HFF-Myc (cell line): ENCODE results near the gene TBC1D9B.

Source experiments
- DNase-seq: peaks from one replicate; pipeline ENCODE4 v3.0.0-alpha.2; 2011; ENCODE audit warnings: low read depth; ENCODE audit errors: extremely low read depth
- H3K4me3 ChIP-seq: replicated peaks from 2 replicates; pipeline ENCODE4 v1.5.1; 2011; ENCODE audit warnings: low read depth, mild to moderate bottlenecking, control low read depth, low read length
- TF ChIP-seq, protein P1 (sequence below): IDR thresholded peaks from 2 replicates; pipeline ENCODE4 v1.5.1; 2012; ENCODE audit warnings: mild to moderate bottlenecking, low read depth, low read length, control low read depth; ENCODE audit errors: missing control alignments

The TBC1D9B gene

DNA sequence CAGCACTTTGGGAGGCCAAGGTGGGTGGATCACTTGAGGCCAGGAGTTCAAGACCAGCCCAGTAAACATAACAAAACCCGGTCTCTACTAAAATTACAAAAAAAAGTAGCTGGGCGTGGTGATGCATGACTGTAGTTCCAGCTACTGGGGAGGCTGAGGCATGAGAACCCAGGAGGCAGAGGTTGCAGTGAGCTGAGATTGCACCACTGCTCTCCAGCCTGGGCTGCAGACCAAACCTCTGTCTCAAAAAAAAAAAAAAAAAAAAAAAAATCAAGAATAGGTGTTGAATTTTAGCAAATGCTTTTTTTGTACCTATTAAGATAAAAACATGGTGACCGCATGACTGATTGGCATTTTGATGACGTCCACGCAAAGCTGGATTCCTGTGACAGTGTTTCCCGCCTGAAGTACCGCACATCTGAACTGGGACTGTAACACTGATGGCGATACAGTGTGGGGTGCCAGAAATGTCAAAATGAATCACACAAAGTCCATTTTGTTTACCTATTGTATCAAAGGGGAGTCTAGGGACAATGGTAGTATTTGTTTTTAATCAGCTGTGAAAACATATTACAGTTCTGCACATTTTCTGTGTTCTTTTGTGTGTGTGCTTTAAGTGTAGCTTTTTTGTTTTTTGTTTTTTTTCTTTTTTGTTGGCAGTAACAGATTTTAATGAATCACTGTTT, 23.2 kb upstream of the TBC1D9B start:
- DNase-seq = no peak
- no peak overlapping the region for H3K4me3 ChIP-seq
- TF ChIP-seq, protein P1, sequence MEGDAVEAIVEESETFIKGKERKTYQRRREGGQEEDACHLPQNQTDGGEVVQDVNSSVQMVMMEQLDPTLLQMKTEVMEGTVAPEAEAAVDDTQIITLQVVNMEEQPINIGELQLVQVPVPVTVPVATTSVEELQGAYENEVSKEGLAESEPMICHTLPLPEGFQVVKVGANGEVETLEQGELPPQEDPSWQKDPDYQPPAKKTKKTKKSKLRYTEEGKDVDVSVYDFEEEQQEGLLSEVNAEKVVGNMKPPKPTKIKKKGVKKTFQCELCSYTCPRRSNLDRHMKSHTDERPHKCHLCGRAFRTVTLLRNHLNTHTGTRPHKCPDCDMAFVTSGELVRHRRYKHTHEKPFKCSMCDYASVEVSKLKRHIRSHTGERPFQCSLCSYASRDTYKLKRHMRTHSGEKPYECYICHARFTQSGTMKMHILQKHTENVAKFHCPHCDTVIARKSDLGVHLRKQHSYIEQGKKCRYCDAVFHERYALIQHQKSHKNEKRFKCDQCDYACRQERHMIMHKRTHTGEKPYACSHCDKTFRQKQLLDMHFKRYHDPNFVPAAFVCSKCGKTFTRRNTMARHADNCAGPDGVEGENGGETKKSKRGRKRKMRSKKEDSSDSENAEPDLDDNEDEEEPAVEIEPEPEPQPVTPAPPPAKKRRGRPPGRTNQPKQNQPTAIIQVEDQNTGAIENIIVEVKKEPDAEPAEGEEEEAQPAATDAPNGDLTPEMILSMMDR = no peak

DNA sequence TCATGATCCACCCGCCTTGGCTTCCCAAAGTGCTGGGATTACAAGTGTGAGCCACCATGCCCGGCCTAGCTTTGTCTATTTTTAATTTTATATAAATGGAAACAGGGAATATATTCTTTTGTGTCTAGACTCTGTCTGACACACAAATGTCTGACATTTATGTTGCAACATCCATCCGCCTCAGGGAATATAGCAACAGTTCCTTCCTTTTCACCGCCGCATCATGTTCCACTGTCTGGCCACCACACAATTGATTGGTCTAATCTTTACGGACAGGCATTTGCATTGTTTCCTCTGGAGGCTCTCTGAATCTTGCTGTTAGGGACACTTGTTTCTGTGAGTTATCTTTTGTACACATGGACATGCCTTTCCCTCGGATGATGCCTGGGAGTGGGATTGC, 20.1 kb upstream of the TBC1D9B start:
- H3K4me3 ChIP-seq = no peak overlapping the region
- DNase-seq = no peak
- TF ChIP-seq, protein P1 = no peak

DNA sequence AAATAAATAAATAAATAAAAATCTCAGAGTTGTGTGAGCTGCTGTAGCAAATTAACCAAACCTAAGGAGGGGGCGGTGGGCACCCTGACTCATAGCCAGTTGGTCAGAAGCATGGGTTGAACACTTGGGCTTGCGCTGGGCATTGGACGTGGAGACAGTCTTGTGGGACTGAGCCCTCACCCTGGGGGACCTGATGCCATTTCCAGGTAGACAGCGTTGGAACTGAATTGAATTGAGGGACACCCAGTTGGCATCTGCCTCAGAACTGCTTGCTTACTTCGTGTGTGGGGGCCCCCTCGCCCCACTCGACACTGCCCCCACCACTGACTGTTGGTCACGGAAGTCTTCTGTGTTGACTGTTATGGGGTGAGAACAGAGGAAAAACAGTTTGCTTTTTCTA, 19.0 kb upstream of the TBC1D9B start:
- DNase-seq = no peak
- no peak overlapping the region for H3K4me3 ChIP-seq
- TF ChIP-seq, protein P1 = no peak

DNA sequence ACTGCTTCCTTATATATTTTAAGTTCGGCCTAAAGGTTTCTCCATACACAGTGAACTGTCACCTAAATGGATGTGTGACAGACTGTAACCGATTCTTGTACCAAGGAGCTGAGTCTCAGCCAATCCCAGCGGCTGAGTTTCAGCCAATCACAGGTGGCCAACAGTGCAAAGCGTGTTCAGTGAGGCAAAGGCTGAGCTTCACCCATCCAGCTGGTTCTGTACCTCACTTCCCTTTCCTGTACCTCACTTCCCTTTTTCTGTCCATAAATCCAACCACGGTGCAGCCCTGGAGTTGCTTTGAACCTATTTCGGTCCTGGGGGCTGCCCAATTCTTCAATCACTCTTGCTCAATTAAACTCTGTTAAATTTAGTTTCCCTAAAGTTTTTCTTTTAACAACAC, 15.7 kb upstream of the TBC1D9B start:
- DNase-seq = no peak
- H3K4me3 ChIP-seq = no peak overlapping the region
- TF ChIP-seq, protein P1 = no peak

DNA sequence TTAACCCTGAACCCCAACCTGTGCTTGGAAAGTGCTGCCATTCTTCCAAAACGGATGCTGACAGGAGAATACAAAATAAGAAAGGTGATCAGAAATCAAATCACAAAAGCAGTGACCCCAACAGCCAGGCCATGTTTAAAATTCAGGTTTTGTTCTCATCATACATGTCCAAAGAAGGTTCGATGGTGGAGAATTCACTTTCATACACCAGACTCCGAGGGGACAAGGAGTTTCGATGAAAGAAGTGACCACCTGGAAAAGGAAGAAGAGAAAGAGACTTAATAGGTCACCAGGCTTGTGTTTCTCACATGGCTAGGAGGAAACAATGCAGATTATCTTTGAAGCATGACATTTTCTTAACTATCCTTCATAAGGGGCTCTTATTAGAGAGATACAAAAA, 12.5 kb upstream of the TBC1D9B start:
- no peak overlapping the region for H3K4me3 ChIP-seq
- DNase-seq = no peak
- TF ChIP-seq, protein P1 = no peak

DNA sequence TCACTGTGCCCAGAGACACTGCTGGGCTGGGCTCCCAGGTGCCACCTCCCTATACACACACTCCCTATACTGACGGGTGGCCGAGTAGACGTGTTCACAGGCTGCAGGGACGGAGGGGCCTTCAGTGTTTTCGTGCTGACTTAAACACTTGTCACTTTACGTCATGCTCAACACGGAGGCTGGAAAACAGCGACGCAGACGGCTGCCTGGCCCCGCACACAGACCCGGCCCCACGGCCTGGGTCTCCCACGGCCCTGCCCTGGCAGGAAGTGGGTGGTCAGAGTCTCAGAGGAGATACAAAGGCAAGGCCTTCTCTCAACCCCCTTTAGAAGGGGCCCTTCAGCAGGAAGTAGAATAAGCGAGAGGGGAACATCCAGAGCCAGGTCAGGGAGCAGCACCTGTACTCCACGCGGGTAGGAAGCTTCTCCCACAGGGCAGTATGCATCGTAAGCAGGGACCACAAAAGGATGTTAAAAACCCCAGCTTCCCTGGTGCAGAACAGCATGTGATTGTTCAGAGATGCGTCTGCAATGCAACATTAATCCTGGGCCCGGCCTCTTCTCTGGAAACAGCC, 11.9 kb upstream of the TBC1D9B start:
- H3K4me3 ChIP-seq = no peak overlapping the region
- TF ChIP-seq, protein P1 = no peak
- DNase-seq = no peak
